IMR-90 (cell line): Measurements from ENCODE around the gene SLN. TPM values are rescaled to one million over a fixed set of nuclear protein-coding genes. Genes with fewer than 3 reads are reported as not detected.

ENCODE experiments used
- ATAC-seq: fragments of 200-7000 bp; cut with Tn5 transposase; 2 replicates; pipeline ENCODE4 v1.9.1; 2020; ENCODE audit warnings: low read depth, mild to moderate bottlenecking, moderate library complexity
- BruUV-seq: library from RNA; stranded (reverse); fragments of 400-500 nt; replicated peaks from 2 replicates; lab custom pipeline; 2021; lab: Mats Ljungman, UMichigan
- CTCF ChIA-PET: fragments of 300-600 bp; formaldehyde crosslinking; extraction: SDS; loops from one replicate; lab custom pipeline; 2021; ENCODE audit warnings: antibody characterized with exemption; lab: Yijun Ruan, JAX
- POLR2A ChIA-PET: fragments of 300-600 bp; sonication (Branson Sonifier 250); formaldehyde crosslinking; loops from one replicate; lab custom pipeline; 2022; ENCODE audit warnings: antibody characterized with exemption; ENCODE audit not compliant: unreplicated experiment; lab: Charles Lee
- DNase-seq: peaks from one replicate; pipeline ENCODE4 v3.0.0; 2013
- H2AFZ ChIP-seq: replicated peaks from 2 replicates; pipeline ENCODE3; 2013; ENCODE audit warnings: low read length, mild to moderate bottlenecking; ENCODE audit not compliant: poor library complexity
- H2AK5ac ChIP-seq: 2 replicates; pipeline ENCODE4 v1.6.1; 2013; ENCODE audit warnings: low read depth, low read length, inconsistent platforms
- H2AK9ac ChIP-seq: replicated peaks from 2 replicates; pipeline ENCODE3; 2013; ENCODE audit warnings: mild to moderate bottlenecking, low read depth, low read length, moderate library complexity; ENCODE audit not compliant: poor library complexity
- H2BK120ac ChIP-seq: 2 replicates; pipeline ENCODE4 v1.6.1; 2013; ENCODE audit warnings: low read depth, low read length, inconsistent platforms
- H2BK15ac ChIP-seq: 3 replicates; pipeline ENCODE4 v1.6.1; 2013; ENCODE audit warnings: low read depth, low read length, inconsistent platforms
- H2BK20ac ChIP-seq: 2 replicates; pipeline ENCODE4 v1.6.1; 2013; ENCODE audit warnings: low read depth, mild to moderate bottlenecking, inconsistent platforms, low read length, moderate library complexity
- H2BK5ac ChIP-seq: 2 replicates; pipeline ENCODE4 v1.6.1; 2013; ENCODE audit warnings: mild to moderate bottlenecking, low read depth, low read length, inconsistent platforms; ENCODE audit not compliant: poor library complexity, severe bottlenecking
- H3K14ac ChIP-seq: replicated peaks from 2 replicates; pipeline ENCODE4 v1.6.1; 2013; ENCODE audit warnings: low read depth, low read length, inconsistent platforms
- H3K18ac ChIP-seq: 2 replicates; pipeline ENCODE4 v1.6.1; 2013; ENCODE audit warnings: low read depth, low read length, control low read depth
- H3K23ac ChIP-seq: 2 replicates; pipeline ENCODE4 v1.6.1; 2013; ENCODE audit warnings: low read depth, low read length, inconsistent platforms
- H3K27ac ChIP-seq: 2 replicates; pipeline ENCODE4 v1.5.1; 2013; ENCODE audit warnings: mild to moderate bottlenecking, control low read depth, low read length; ENCODE audit not compliant: insufficient read depth
- H3K27me3 ChIP-seq: 2 replicates; pipeline ENCODE4 v1.6.1; 2013; ENCODE audit warnings: low read length; ENCODE audit not compliant: control insufficient read depth, insufficient read depth
- H3K36me3 ChIP-seq: 2 replicates; pipeline ENCODE4 v1.6.1; 2013; ENCODE audit warnings: low read length, mixed read lengths; ENCODE audit not compliant: control insufficient read depth, insufficient read depth
- H3K4ac ChIP-seq: 2 replicates; pipeline ENCODE4 v1.6.1; 2013; ENCODE audit warnings: low read depth, low read length, inconsistent platforms
- H3K4me1 ChIP-seq: 2 replicates; pipeline ENCODE4 v1.6.1; 2013; ENCODE audit warnings: low read length, mixed read lengths; ENCODE audit not compliant: control insufficient read depth, insufficient read depth
- H3K4me2 ChIP-seq: 2 replicates; pipeline ENCODE4 v1.6.1; 2013; ENCODE audit warnings: low read depth, mild to moderate bottlenecking, control low read depth, low read length, moderate library complexity
- H3K4me3 ChIP-seq: 2 replicates; pipeline ENCODE4 v1.5.1; 2013; ENCODE audit warnings: low read depth, mild to moderate bottlenecking, control low read depth, low read length, moderate library complexity; ENCODE audit not compliant: insufficient read depth
- H3K56ac ChIP-seq: 2 replicates; pipeline ENCODE4 v1.6.1; 2013; ENCODE audit warnings: low read length, inconsistent platforms; ENCODE audit not compliant: insufficient read depth; ENCODE audit errors: extremely low read depth
- H3K79me1 ChIP-seq, 2 experiments: 2 replicates each; pipeline ENCODE4 v1.6.1; 2013; ENCODE audit warnings: low read length in 2 of 2, inconsistent platforms in 1 of 2, low read depth in 1 of 2
- H3K9ac ChIP-seq: 2 replicates; pipeline ENCODE4 v1.6.1; 2013; ENCODE audit warnings: low read depth, low read length, control low read depth
- H3K9me1 ChIP-seq: 2 replicates; pipeline ENCODE4 v1.6.1; 2013; ENCODE audit warnings: low read length, inconsistent platforms; ENCODE audit not compliant: insufficient read depth
- H3K9me3 ChIP-seq: 2 replicates; pipeline ENCODE4 v1.6.1; 2013; ENCODE audit warnings: low read length; ENCODE audit not compliant: control insufficient read depth, insufficient read depth
- H4K20me1 ChIP-seq: 2 replicates; pipeline ENCODE4 v1.6.1; 2013; ENCODE audit warnings: low read length, inconsistent platforms; ENCODE audit not compliant: insufficient read depth
- H4K5ac ChIP-seq: 2 replicates; pipeline ENCODE4 v1.6.1; 2013; ENCODE audit warnings: mild to moderate bottlenecking, low read depth, low read length, control low read depth
- H4K8ac ChIP-seq, 2 experiments: 2 replicates each; pipeline ENCODE4 v1.6.1; 2013; ENCODE audit warnings: low read depth in 2 of 2, low read length in 2 of 2, control low read depth in 1 of 2, inconsistent platforms in 1 of 2
- H4K91ac ChIP-seq: 2 replicates; pipeline ENCODE4 v1.6.1; 2013; ENCODE audit warnings: low read depth, low read length, inconsistent platforms; ENCODE audit not compliant: insufficient read depth
- BHLHE40 ChIP-seq: fragments of 150-350 bp; IDR thresholded peaks from 2 replicates; pipeline ENCODE4 v1.6.1; 2016; ENCODE audit warnings: mild to moderate bottlenecking, low read depth, low read length
- CEBPB ChIP-seq: IDR thresholded peaks from 2 replicates; pipeline ENCODE4 v1.6.1; 2012; ENCODE audit warnings: low read depth, low read length, improper control_type of control experiment
- CHD1 ChIP-seq: IDR thresholded peaks from 2 replicates; pipeline ENCODE4 v1.6.1; 2012; ENCODE audit warnings: low read depth, low read length, improper control_type of control experiment
- CTCF ChIP-seq: conservative IDR thresholded peaks from 2 replicates; pipeline ENCODE4 v1.5.1; 2012; ENCODE audit warnings: mild to moderate bottlenecking, low read depth, low read length, improper control_type of control experiment
- ELK1 ChIP-seq: fragments of 150-350 bp; IDR thresholded peaks from 2 replicates; pipeline ENCODE4 v1.6.1; 2016; ENCODE audit warnings: low read depth, mild to moderate bottlenecking, low read length, moderate library complexity, borderline replicate concordance
- FOS ChIP-seq: fragments of 150-350 bp; IDR thresholded peaks from 2 replicates; pipeline ENCODE4 v1.6.1; 2016; ENCODE audit warnings: low read depth, low read length
- MAFK ChIP-seq: IDR thresholded peaks from 2 replicates; pipeline ENCODE4 v1.6.1; 2012; ENCODE audit warnings: low read depth, low read length, improper control_type of control experiment
- MAZ ChIP-seq: IDR thresholded peaks from 2 replicates; pipeline ENCODE4 v1.6.1; 2012; ENCODE audit warnings: low read depth, mild to moderate bottlenecking, low read length, improper control_type of control experiment, moderate library complexity, borderline replicate concordance
- MXI1 ChIP-seq: IDR thresholded peaks from 2 replicates; pipeline ENCODE4 v1.6.1; 2012; ENCODE audit warnings: low read depth, mild to moderate bottlenecking, low read length, moderate library complexity, borderline replicate concordance
- NFE2L2 ChIP-seq: fragments of 150-350 bp; IDR thresholded peaks from 2 replicates; pipeline ENCODE4 v1.6.1; 2016; ENCODE audit warnings: low read depth, mild to moderate bottlenecking, low read length
- POLR2A ChIP-seq: IDR thresholded peaks from 2 replicates; pipeline ENCODE4 v1.6.1; 2012; ENCODE audit warnings: mild to moderate bottlenecking, low read depth, low read length
- RAD21 ChIP-seq: IDR thresholded peaks from 2 replicates; pipeline ENCODE4 v1.6.1; 2012; ENCODE audit warnings: low read length, improper control_type of control experiment
- RCOR1 ChIP-seq: IDR thresholded peaks from 2 replicates; pipeline ENCODE4 v1.6.1; 2012; ENCODE audit warnings: mild to moderate bottlenecking, low read length, improper control_type of control experiment; ENCODE audit not compliant: insufficient replicate concordance
- RFX5 ChIP-seq: IDR thresholded peaks from 2 replicates; pipeline ENCODE4 v1.8.0; 2012; ENCODE audit warnings: low read depth, mild to moderate bottlenecking, low read length, moderate library complexity
- SMC3 ChIP-seq: fragments of 150-350 bp; IDR thresholded peaks from 2 replicates; pipeline ENCODE4 v1.6.1; 2016; ENCODE audit warnings: low read depth, mild to moderate bottlenecking, antibody characterized with exemption, low read length, moderate library complexity
- USF2 ChIP-seq: fragments of 150-350 bp; IDR thresholded peaks from 2 replicates; pipeline ENCODE4 v1.6.1; 2017; ENCODE audit warnings: mild to moderate bottlenecking, antibody characterized with exemption, low read length, low read depth
- WGBS, 2 experiments: methylation state at CpG; one replicate each; pipeline versions ENCODE4 v1.1.5 to v1.1.7; 2013; ENCODE audit warnings: missing lambda C conversion rate in 2 of 2; ENCODE audit not compliant: insufficient read length in 1 of 2; ENCODE audit errors: extremely low coverage in 2 of 2; 5-methylcytosine and 5-hydroxymethylcytosine counted together
- dilution Hi-C: fragments of 300-500 bp; cut with HindIII; formaldehyde crosslinking; loops from one replicate; pipeline ENCODE4 v1.14.3; 2018; ENCODE audit warnings: low sequenced_read_pairs; ENCODE audit not compliant: unreplicated experiment
- in situ Hi-C: fragments of 300-500 bp; cut with MboI; formaldehyde crosslinking; loops from 3 replicates; pipeline ENCODE4 v1.14.3; 2019; ENCODE audit warnings: low sequenced_read_pairs, inconsistent platforms, mixed read lengths
- intact Hi-C: fragments of 100-400 bp; cut with micrococcal nuclease; formaldehyde crosslinking; loops from 2 replicates; pipeline ENCODE4 v1.10.0; 2022
- polyA plus RNA-seq, 3 experiments: library from polyadenylated mRNA; depleted of rRNA; stranded (reverse); fragments of >200 nt; gene quantifications; 2 replicates each; pipeline ENCODE4 v1.2.3, GENCODE V29; 2012; ENCODE audit warnings: low replicate concordance in 1 of 3
- total RNA-seq: library from RNA; depleted of rRNA; stranded (reverse); fragments of >200 nt; gene quantifications from 2 replicates; pipeline ENCODE4 v1.2.3, GENCODE V29; 2012

Gene SLN
- total and polyA plus RNA-seq, 2 of the 4 experiments (the other 2 are of a cell fraction): not detected

GRCh38 chr11:107676336-107677057 lies 35.4 kb downstream of the SLN start:
- TF ChIP-seq FOS: no peak
- no peak for TF ChIP-seq POLR2A
- TF ChIP-seq MAZ: no peak
- no peak for TF ChIP-seq MXI1
- TF ChIP-seq NFE2L2: no peak
- TF ChIP-seq ELK1: no peak
- no peak for TF ChIP-seq RCOR1
- TF ChIP-seq CEBPB: no peak
- TF ChIP-seq CHD1: no peak
- no peak for TF ChIP-seq MAFK
- TF ChIP-seq CTCF: no peak
- no peak for TF ChIP-seq SMC3
- TF ChIP-seq RAD21: no peak
- no peak for TF ChIP-seq USF2
- TF ChIP-seq RFX5: no peak
- TF ChIP-seq BHLHE40: no peak
- Histone ChIP-seq H3K4me3 (no peak overlapping the region), H3K18ac (no peak overlapping the region), H3K14ac (no peak overlapping the region), H4K91ac (no peak overlapping the region), H2AK9ac (no peak overlapping the region), H3K79me1 (no peaks in the 10 kb centered on the region), H4K20me1 (no peaks in the 10 kb centered on the region), H2BK120ac (no peak overlapping the region), H2AK5ac (no peak overlapping the region), H3K23ac (no peak overlapping the region), H3K9me1 (no peaks in the 10 kb centered on the region), H4K8ac (no peak overlapping the region), H3K4me1 (no peaks in the 10 kb centered on the region), H3K9ac (no peak overlapping the region), H3K27me3 (peaks cover 12% of the 10 kb centered on the region), H2BK15ac (no peak overlapping the region), H2AFZ (no peak overlapping the region), H3K56ac (no peak overlapping the region), H3K4me2 (no peak overlapping the region), H3K36me3 (no peaks in the 10 kb centered on the region), H2BK5ac (no peak overlapping the region), H2BK20ac (no peak overlapping the region), H3K27ac (no peak overlapping the region), H3K9me3 (no peaks in the 10 kb centered on the region), H4K5ac (no peak overlapping the region), H3K4ac (no peak overlapping the region)
- no peak for DNase-seq
- BruUV-seq: no TSS peak
- intact Hi-C loops: no loop called here
- no peak for ATAC-seq
- POLR2A ChIA-PET: no interaction called here
- CTCF ChIA-PET: no interaction called here
- WGBS, 2 experiments: 73% methylated on average over 3 of the region's 8 CpGs; no CpG with 5 or more reads in 1 of the 2 experiments
- dilution Hi-C loops: no loop called here
- in situ Hi-C loops: no loop called here
